ENCODE data around the gene PLXND1.

Gene PLXND1

GRCh38 chr3:129617381-129618185 is 11.1 kb upstream of the PLXND1 start:
- TF ChIP-seq, protein P1, sequence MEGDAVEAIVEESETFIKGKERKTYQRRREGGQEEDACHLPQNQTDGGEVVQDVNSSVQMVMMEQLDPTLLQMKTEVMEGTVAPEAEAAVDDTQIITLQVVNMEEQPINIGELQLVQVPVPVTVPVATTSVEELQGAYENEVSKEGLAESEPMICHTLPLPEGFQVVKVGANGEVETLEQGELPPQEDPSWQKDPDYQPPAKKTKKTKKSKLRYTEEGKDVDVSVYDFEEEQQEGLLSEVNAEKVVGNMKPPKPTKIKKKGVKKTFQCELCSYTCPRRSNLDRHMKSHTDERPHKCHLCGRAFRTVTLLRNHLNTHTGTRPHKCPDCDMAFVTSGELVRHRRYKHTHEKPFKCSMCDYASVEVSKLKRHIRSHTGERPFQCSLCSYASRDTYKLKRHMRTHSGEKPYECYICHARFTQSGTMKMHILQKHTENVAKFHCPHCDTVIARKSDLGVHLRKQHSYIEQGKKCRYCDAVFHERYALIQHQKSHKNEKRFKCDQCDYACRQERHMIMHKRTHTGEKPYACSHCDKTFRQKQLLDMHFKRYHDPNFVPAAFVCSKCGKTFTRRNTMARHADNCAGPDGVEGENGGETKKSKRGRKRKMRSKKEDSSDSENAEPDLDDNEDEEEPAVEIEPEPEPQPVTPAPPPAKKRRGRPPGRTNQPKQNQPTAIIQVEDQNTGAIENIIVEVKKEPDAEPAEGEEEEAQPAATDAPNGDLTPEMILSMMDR (IDR thresholded peaks at IDR 0.05; ENCODE audit: borderline replicate concordance, insufficient read depth, low read depth, low read length) = no peak
- no peak overlapping the region for H3K4me3 ChIP-seq (ENCODE audit: low read depth, low read length)

- no peak overlapping the region for H3K4me3 ChIP-seq (ENCODE audit: low read depth, low read length)
- TF ChIP-seq, protein P1 (IDR thresholded peaks at IDR 0.05; ENCODE audit: borderline replicate concordance, insufficient read depth, low read depth, low read length) = no peak
Observed at GRCh38 chr3:129616713-129617112, 10.2 kb upstream of the PLXND1 start.

DNA sequence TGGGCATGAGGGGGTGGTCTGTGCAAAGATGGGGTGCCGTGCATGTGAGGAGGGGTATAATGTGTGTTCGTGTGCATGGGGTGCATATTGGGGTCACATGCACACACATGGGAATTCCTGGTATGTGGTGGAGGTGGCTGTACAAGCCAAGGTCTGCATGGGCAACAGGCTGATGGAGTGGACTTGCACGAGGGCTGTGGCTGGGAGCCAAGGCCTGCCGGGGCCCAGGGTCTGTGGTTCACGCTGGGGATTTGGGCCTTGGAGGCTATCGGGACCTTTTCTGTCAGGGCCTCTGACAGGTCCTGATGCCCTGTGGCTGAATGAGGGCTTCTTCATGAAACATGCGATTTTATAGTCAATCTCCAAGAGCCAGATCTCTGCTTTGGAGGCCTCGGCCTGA is 9.8 kb upstream of the PLXND1 start:
- TF ChIP-seq, protein P1 (IDR thresholded peaks at IDR 0.05; ENCODE audit: borderline replicate concordance, insufficient read depth, low read depth, low read length) = no peak
- no peak overlapping the region for H3K4me3 ChIP-seq (ENCODE audit: low read depth, low read length)

DNA sequence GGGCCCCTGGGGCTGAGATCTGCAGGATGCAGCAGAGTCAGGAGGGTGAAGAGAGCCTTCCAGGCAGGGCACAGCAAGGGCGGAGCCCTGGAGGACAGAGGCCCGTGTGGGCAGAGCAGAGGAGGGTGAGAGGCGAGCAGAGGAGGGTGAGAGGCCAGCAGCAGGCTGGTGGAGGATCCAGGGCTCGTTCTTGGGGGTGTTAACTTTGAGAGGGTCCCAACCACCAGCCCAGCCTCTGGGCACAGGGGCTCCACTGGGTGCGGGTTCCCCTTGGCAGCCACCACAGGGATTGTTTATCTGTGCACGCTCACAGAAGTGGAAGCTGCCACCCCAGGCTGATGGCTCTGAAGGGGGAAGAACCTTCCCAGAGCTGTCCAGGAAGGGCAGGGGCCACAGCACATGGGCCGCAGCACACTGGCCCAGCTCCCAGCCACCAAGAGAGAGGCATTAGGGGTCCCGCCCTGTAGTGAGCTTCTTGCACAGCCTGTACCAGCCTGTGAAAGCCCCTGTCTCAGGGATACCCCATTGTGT is 9.3 kb upstream of the PLXND1 start:
- TF ChIP-seq, protein P1 (IDR thresholded peaks at IDR 0.05; ENCODE audit: borderline replicate concordance, insufficient read depth, low read depth, low read length) = no peak
- H3K4me3 ChIP-seq (ENCODE audit: low read depth, low read length) = no peak overlapping the region

GRCh38 chr3:129614927-129615363 is 8.5 kb upstream of the PLXND1 start:
- H3K4me3 ChIP-seq (ENCODE audit: low read depth, low read length) = no peak overlapping the region
- TF ChIP-seq, protein P1 (IDR thresholded peaks at IDR 0.05; ENCODE audit: borderline replicate concordance, insufficient read depth, low read depth, low read length) = no peak

DNA sequence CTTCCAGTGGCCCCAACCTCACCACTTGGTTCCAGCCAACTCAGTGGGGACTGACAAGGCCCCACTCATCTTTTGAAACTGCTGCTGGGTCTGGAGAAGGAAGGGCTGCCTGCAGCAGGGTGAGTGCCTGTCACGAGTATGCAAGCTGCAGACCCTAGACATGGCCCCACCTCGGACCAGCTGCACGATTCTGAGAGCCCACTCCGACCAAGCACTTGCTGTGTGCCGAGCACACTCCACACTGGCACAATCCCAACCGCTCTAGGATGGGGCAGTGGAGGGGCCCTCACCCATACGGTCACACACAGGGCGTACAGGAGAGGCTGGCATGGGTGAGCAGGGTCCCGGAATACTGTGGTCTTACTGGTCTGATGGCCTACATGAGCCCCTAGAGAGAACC is 8.0 kb upstream of the PLXND1 start:
- TF ChIP-seq, protein P1 (IDR thresholded peaks at IDR 0.05; ENCODE audit: borderline replicate concordance, insufficient read depth, low read depth, low read length) = no peak

DNA sequence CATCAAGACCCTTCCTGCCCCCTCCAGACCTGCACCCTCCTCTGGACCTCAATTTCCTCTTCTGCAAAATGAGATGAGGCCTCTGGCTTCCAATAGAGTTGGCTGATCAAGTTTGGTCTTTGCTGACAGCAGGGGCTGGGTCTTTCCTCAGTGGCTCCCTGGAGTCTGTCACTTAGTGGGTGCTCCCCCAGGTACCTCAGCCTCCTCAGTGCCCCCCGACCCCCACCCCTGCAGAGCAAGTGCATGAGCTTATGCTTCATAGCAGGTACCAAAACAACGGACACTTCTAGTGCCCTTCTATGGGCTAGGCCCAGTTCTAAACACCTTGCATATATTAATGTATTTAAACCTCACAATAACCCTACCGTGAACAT is 6.9 kb upstream of the PLXND1 start:
- TF ChIP-seq, protein P1 (IDR thresholded peaks at IDR 0.05; ENCODE audit: borderline replicate concordance, insufficient read depth, low read depth, low read length) = no peak
- H3K4me3 ChIP-seq (ENCODE audit: low read depth, low read length) = no peak overlapping the region

More for the DNA sequence above, 8.0 kb upstream of the PLXND1 start:
- no peak overlapping the region for H3K4me3 ChIP-seq (ENCODE audit: low read depth, low read length)

Measured in GM12875 (cell line).